Measurements from ENCODE around the gene KAZN.

The KAZN gene

DNA sequence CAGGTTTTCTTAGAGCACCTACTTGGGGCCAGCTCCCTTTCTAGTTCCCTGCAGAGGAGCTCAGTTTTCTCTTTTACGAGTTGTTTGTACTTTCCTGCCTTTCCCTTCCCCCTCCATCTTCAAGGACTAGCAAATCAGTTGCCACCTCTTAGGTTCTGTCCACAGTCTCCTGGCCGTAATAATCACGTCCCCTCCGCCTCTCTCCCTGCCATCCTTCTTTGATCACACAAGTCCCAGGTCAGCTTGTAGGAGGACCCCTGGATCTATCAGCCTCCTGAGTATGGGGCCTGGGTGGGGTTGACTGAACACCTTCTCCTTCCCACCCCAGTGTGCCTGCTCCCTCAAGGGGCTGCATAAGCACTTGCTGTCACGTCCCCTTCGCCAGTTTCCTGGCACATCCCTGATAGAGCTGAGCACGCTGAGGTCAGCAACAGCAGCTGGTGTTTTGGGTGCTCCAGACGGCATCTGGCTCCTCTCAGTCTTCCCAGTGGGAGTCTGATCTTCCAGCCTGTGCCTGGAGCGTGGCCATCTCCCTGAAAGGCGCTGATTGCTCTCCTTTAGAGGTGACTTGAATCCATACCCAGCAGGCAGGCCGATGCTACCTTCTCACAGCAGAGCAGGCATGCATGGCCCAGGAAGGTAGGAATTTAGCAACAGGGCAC, 338.9 kb downstream of the KAZN start:
- DNase-seq (ENCODE audit: low read depth) = no peak

- DNase-seq (ENCODE audit: low read depth) = no peak
These were observed 341.2 kb downstream of the KAZN start for GRCh38 chr1:14939527-14940284.

DNA sequence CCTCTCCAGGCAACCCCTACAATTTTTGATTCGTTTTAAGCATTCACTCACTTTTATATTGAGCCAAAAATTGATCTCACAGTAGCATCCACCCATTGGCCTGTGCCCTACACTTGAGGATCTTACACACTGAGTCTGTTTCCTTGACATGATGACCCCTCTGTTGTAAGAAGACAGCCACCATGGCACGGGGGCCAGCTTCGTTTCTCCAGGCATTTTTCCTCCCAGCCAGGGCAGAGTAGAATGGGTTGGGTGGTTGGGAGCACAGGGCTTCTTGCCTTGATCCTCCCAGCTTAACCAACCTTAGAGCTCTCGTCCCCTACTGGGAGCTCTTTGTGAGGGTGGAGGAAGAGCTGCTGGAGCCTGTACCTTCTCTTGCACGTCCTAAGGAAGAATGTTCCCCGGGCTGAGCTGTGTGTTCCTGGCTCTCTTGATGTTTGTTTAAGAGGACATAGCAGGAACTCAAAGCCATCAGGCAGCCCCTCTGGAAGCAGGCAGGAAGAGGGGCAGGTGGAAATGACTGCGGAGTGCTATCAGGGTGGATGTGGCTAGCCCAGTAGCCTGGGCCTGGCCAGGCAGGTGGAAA, 341.9 kb downstream of the KAZN start:
- DNase-seq (ENCODE audit: low read depth) = no peak

- no peak for DNase-seq (ENCODE audit: low read depth)
These were observed 343.4 kb downstream of the KAZN start for GRCh38 chr1:14941864-14942263.

GRCh38 chr1:14944471-14944985, 346.0 kb downstream of the KAZN start:
- no peak for DNase-seq (ENCODE audit: low read depth)

- DNase-seq (ENCODE audit: low read depth) = no peak
These were observed 346.9 kb downstream of the KAZN start for GRCh38 chr1:14945132-14946010.

- DNase-seq (ENCODE audit: low read depth) = no peak
These were observed 347.5 kb downstream of the KAZN start for GRCh38 chr1:14946011-14946359.

DNA sequence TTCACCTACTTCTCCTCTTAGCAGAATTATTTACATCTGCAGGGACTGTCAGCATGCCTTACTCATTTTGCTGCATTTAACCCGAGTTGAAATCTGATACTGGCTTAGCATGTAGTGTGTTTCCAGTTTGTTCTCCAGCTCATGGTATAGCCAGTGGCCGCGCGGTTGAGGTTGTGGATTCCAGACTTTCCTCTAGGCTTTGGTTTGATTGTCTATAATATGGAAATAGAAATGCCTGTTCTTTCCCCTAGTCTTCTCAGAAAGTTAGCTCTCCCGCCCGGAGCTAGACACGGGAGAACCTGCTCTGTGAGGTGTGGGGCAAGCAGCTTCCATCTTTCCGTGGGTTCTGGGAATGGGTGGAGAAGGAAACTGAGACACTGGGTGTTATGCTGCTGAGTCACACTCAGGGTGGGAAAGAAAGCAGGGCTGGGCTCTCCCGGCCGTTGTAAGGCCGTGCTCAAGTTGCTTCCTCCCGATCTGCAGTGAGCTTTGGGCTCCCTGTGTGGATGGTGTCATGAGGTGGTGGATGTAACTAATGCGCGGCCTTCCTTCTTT, 348.3 kb downstream of the KAZN start:
- no peak for DNase-seq (ENCODE audit: low read depth)

DNA sequence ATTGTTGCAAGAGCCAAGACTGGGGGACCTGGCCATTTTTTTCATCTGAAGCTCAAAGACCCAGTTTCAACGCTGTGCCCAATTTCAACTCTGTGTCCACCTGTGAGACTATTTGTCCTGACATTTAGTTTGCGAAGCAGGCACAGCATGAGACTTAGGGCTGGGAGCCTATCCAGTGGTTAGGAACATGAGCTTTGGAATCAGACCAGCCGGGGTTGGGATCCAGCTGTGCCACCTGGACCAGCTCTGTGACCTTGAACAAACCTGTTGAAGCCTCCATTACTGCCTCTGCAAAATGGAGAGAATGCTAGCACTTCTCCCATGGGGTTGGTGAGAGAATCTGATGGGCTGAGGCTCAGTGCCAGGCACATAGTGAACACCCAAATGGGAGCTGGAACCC, 348.9 kb downstream of the KAZN start:
- DNase-seq (ENCODE audit: low read depth) = no peak

DNA sequence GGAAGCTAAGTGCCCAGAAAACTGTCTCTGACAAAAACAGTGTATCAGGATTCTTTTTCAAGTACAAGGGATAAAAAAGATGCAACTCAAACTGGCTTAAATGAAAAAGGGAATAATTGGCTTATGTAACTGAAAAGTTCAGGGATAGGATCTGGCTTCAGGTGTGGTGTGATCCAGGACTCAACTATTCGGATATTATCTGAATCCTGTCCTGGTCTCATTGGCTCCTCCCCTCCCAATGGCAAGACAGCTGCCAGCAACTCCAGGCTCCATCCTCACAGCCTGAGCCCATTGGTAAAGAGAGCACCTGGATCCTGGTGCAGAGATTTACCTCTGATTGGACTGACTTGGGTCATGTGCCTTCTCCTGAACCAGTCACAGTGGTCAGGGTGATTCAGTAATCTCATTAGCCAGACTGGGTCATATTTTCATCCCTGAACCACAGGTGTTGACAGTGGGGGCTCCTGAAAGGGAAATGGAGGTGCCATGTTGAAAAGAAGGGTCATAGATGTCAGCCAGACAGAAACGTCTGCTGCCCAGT, 349.7 kb downstream of the KAZN start:
- no peak for DNase-seq (ENCODE audit: low read depth)

- DNase-seq (ENCODE audit: low read depth) = no peak
These were observed 350.9 kb downstream of the KAZN start for GRCh38 chr1:14949270-14949835.

GRCh38 chr1:14949836-14950713, 351.6 kb downstream of the KAZN start:
- DNase-seq (ENCODE audit: low read depth) = no peak

DNA sequence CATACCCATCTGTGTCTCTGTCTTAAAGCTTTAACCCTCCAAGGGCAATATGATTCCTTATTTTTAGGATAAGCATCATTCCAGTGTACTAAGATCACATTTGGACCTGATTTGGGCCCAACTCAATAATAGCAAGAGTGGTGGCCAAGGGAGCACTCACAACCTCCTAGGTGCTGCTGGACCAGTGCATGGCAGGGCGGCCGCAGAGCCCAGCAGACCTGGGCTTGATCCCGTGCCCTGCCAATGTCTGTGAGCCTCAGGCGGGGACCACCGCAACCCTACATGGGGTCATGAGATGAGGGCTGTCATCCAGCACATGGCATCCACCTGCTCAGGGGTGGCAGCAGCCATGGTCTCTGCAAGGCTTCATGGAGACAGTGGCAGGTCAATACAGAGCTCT, 353.3 kb downstream of the KAZN start:
- DNase-seq (ENCODE audit: low read depth) = no peak

GRCh38 chr1:14952626-14953314, 354.3 kb downstream of the KAZN start:
- DNase-seq (ENCODE audit: low read depth) = no peak

- DNase-seq (ENCODE audit: low read depth) = no peak
These were observed 355.7 kb downstream of the KAZN start for GRCh38 chr1:14954210-14954609.

DNA sequence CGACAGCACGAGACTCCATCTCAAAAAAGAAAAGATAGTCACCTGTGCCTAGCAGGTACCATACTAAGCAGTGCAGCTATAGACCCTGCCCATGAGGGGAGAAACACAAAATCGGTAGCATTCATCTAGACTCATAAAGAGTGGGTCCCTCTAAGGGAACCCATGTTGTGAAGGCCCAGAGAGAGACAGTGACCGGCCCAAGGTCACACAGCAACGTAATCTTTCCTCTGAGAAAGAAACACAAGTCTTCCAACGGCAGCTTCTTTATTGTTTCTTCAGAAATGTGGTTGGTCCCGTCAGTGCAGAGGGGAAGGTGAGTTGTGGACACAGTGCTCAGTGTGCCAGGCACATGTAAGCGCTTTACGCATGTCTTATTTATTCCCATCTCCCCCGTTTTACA, 356.4 kb downstream of the KAZN start:
- DNase-seq (ENCODE audit: low read depth) = no peak

DNA sequence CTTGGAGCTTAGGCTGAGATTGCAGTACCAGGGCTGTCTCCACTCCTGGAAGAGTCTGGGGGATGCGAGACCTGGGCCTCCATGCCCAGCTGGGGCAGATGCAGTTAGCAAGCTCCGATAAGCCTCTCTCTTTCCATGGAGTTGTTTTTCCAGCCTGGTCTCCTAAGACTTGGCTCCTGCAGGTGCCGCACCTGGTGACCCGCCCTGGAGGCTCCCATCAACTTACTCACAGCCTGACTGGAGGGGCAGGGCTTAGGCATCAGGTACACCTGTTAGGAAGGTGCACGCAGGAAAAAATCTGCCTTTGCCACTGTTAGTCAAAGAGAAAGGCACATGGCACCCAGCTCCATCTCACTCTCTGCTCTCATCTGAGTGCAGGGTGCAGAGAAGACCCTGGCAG, 356.9 kb downstream of the KAZN start:
- no peak for DNase-seq (ENCODE audit: low read depth)

DNA sequence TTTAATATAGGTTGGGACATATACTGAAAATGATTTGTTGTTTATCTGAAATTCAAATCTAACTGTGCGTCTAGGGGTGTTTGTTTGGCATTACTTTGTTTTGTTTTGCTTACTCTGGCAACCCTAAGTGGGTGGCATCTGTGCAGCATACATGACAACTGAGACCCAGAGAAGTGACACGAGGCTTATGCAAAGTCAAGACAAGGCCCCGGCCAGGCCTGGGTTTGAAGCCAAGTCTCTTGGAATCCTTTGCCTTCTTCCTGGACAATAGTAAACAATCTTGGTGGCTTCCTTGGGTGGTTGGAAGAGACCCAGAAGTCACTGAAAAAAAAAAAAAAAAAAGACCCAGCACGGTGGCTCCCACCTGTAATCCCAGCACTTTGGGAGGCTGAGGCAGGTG, 357.5 kb downstream of the KAZN start:
- no peak for DNase-seq (ENCODE audit: low read depth)

DNA sequence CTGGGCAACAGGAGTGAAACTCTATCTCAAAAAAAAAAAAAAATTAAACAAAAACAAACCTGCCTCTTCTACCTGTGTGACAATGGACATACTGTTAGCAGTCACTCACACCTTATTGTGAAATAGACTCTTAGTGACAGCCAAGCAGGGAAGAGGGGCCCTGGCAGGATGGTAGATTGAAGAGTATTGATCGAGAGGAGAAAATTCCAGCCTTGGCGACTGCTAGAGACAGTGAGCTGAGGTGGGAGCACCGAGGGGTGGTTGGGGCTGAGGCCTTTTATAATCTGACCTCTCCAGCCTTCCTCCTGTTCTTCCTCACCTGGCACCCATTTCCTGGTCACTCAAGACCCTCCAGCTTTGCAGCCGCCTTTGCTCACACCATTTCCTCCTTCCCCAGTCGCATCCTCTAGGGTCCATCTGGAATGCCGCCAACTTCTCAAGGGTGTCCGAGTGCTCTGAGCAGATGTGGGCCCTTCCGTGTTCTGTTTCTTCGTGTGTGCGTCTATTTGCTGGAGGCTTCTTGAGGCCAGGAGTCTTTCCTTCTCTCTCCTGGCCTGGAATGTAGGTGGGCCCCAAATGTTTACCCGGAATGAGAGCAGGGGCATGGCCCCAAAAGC, 358.2 kb downstream of the KAZN start:
- DNase-seq (ENCODE audit: low read depth) = no peak

Data from activated T-helper 1 cell treated with Interleukin-2 at 50 U/mL for 16 hours (primary cell).